HL-60 (cell line): ENCODE measurements around the gene FARS2.

Experiments
- DNase-seq, 2 experiments: peaks; one replicate each; pipeline ENCODE4 v3.0.0-alpha.2; 2010 to 2020; ENCODE audit warnings: low read depth in 1 of 2, low spot score in 1 of 2
- H3K27ac ChIP-seq: fragments of 250-450 bp; sonication (Bioruptor Pico); replicated peaks from 2 replicates; pipeline ENCODE4 v1.5.1; 2020; ENCODE audit warnings: mild to moderate bottlenecking, moderate library complexity
- H3K27me3 ChIP-seq: fragments of 250-450 bp; sonication (Bioruptor Pico); 2 replicates; pipeline ENCODE4 v1.5.1; 2021; ENCODE audit warnings: mild to moderate bottlenecking, moderate library complexity; ENCODE audit not compliant: insufficient read depth, poor library complexity, severe bottlenecking
- H3K4me3 ChIP-seq: replicated peaks from 2 replicates; pipeline ENCODE4 v1.5.1; 2011; ENCODE audit warnings: mild to moderate bottlenecking, control low read depth, low read length; ENCODE audit not compliant: insufficient read depth
- GABPA ChIP-seq: IDR thresholded peaks from 2 replicates; pipeline ENCODE4 v1.6.1; 2012; ENCODE audit warnings: low read depth
- POLR2AphosphoS5 ChIP-seq: IDR thresholded peaks from 2 replicates; pipeline ENCODE4 v1.6.1; 2012; ENCODE audit warnings: low read depth
- SPI1 ChIP-seq: IDR thresholded peaks from 2 replicates; pipeline ENCODE4 v1.6.1; 2012; ENCODE audit warnings: low read depth, mild to moderate bottlenecking, borderline replicate concordance
- TF ChIP-seq, protein P1 (sequence below): IDR thresholded peaks from 2 replicates; pipeline ENCODE4 v1.6.1; 2012; ENCODE audit warnings: low read depth; ENCODE audit not compliant: insufficient replicate concordance
- TF ChIP-seq, protein P2 (sequence below): IDR thresholded peaks from one replicate; pipeline ENCODE4 v1.5.1; 2011; ENCODE audit warnings: low read length, control low read depth, inconsistent platforms; ENCODE audit not compliant: insufficient read depth

The FARS2 gene

DNA sequence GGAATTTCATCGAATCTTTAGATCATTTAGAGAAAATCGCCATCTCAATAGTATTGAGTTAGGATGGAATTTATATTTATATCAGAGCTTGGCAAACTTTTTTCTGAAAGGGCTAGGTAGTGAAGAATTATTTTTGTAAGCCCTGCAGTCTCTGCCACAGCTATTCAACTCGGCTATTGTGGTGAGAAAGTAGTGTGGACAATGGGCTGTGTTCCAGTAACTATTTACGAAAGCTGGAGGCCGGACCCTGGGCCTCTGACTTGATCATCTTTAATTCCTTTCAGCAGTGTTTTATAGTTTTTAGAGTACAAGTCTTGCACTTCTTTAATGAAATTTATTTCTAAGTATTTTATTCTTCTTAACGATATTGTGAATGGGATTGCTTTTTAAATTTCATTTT, 201.5 kb downstream of the FARS2 start:
- DNase-seq, result no peak
- Histone ChIP-seq H3K27ac (no peak overlapping the region), H3K27me3 (no peaks in the 10 kb centered on the region), H3K4me3 (no peak overlapping the region)
- TF ChIP-seq, protein P1, sequence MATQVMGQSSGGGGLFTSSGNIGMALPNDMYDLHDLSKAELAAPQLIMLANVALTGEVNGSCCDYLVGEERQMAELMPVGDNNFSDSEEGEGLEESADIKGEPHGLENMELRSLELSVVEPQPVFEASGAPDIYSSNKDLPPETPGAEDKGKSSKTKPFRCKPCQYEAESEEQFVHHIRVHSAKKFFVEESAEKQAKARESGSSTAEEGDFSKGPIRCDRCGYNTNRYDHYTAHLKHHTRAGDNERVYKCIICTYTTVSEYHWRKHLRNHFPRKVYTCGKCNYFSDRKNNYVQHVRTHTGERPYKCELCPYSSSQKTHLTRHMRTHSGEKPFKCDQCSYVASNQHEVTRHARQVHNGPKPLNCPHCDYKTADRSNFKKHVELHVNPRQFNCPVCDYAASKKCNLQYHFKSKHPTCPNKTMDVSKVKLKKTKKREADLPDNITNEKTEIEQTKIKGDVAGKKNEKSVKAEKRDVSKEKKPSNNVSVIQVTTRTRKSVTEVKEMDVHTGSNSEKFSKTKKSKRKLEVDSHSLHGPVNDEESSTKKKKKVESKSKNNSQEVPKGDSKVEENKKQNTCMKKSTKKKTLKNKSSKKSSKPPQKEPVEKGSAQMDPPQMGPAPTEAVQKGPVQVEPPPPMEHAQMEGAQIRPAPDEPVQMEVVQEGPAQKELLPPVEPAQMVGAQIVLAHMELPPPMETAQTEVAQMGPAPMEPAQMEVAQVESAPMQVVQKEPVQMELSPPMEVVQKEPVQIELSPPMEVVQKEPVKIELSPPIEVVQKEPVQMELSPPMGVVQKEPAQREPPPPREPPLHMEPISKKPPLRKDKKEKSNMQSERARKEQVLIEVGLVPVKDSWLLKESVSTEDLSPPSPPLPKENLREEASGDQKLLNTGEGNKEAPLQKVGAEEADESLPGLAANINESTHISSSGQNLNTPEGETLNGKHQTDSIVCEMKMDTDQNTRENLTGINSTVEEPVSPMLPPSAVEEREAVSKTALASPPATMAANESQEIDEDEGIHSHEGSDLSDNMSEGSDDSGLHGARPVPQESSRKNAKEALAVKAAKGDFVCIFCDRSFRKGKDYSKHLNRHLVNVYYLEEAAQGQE, result no peak
- no peak for TF ChIP-seq POLR2AphosphoS5
- no peak for TF ChIP-seq SPI1
- TF ChIP-seq GABPA, result no peak
- TF ChIP-seq, protein P2, sequence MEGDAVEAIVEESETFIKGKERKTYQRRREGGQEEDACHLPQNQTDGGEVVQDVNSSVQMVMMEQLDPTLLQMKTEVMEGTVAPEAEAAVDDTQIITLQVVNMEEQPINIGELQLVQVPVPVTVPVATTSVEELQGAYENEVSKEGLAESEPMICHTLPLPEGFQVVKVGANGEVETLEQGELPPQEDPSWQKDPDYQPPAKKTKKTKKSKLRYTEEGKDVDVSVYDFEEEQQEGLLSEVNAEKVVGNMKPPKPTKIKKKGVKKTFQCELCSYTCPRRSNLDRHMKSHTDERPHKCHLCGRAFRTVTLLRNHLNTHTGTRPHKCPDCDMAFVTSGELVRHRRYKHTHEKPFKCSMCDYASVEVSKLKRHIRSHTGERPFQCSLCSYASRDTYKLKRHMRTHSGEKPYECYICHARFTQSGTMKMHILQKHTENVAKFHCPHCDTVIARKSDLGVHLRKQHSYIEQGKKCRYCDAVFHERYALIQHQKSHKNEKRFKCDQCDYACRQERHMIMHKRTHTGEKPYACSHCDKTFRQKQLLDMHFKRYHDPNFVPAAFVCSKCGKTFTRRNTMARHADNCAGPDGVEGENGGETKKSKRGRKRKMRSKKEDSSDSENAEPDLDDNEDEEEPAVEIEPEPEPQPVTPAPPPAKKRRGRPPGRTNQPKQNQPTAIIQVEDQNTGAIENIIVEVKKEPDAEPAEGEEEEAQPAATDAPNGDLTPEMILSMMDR, result no peak

DNA sequence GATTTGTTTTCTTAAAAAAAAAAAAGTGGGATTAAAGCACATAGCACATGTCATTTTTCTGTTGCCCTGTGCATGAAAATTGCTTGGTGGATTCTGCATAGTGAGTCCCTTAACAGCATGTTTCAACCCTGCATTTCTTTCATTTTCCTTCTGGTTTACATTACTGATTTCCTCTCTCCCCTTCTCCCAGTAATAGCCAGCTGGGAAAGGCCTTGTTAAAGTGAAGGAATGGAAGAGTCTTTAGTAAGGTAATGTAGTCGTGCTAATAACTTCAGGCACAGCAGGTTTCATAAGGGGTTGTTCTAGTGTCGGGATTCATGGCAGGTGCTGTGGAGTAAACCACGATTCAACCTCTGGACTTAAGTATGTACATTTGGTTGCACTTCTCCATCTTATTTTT, 202.4 kb downstream of the FARS2 start:
- Histone ChIP-seq H3K4me3 (no peak overlapping the region), H3K27me3 (no peaks in the 10 kb centered on the region), H3K27ac (no peak overlapping the region)
- no peak for DNase-seq
- TF ChIP-seq, protein P1, result no peak
- TF ChIP-seq SPI1 (no peak), GABPA (no peak), POLR2AphosphoS5 (no peak)
- TF ChIP-seq, protein P2, result no peak

DNA sequence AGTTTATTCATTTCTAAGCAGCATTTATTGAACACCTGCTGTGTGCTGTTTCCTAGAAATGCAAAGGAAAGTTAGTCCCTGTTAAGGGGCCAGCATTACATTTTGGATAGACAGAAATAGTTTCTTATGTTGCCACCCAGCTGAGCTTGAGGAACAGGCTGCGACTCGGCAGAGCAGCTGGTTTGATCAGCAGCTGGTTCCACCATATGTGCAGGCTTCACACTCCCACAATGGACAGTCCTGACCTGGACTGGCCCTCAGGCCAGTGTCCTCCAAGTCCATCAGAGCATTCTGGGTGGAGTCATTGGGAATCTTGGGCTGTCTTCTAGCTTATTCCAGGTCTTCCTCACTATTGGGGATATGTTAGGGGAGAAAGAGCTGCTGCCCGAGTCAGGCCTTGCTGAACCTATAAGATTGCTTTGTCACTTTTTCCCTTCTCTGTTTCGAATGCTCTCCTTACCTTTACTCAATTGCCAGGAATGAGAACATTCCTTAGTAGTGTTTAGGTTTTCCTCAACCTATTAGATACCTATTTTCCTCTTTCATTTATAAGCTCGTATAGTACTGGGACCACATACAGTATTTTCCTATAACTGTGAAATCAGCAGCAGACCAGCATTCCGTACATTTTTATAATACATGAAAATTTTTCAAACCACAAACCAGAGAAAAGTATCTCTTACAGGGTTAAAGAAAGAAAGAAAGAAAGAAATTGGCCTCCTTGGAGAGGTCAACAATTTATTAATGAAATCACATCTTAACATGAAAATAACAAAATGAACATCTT, 203.0 kb downstream of the FARS2 start:
- TF ChIP-seq, protein P1, result no peak
- TF ChIP-seq, protein P2, result no peak
- no peak for TF ChIP-seq GABPA
- TF ChIP-seq SPI1, result no peak
- TF ChIP-seq POLR2AphosphoS5, result no peak
- Histone ChIP-seq H3K4me3 (no peak overlapping the region), H3K27ac (no peak overlapping the region), H3K27me3 (no peaks in the 10 kb centered on the region)
- no peak for DNase-seq
